HG03064 (cell line): ENCODE measurements around the gene GAST.
"Not testable (repeated sequence)": the region's sequence is repeated elsewhere in the genome, so short reads cannot be mapped to it uniquely, and the experiment has no call there.

Experiments
- ATAC-seq: cut with Tn5 transposase; IDR thresholded peaks from one replicate; pipeline ENCODE4 v1.9.1; 2021; ENCODE audit warnings: low read depth; ENCODE audit not compliant: unreplicated experiment

Gene GAST

GRCh38 chr17:41682631-41683030 is 29.5 kb upstream of the GAST start:
- no peak for ATAC-seq

GRCh38 chr17:41683441-41684007 is 28.6 kb upstream of the GAST start:
- ATAC-seq: no peak

GRCh38 chr17:41684035-41684434 is 28.1 kb upstream of the GAST start:
- no peak for ATAC-seq

- ATAC-seq: not testable (repeated sequence)
These were observed 26.4 kb upstream of the GAST start for GRCh38 chr17:41685753-41686152.

DNA sequence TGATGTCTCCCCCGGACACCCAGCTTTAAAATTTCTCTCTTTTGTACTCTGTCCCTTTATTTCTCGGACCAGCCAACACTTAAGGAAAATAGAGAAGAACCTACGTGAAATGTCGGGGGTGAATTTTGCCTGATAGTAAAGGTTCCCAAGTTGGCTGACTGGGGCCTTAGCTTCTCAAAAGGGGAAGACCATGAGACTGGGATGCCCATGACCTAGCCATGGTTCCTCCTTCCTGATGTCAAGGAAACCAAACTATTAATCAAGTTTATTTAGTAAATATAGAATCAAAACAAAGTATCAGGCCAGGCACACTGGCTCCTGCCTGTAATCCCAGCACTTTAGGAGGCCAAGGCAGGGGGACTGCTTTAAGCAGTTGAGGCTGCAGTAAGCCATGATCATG is 25.9 kb upstream of the GAST start:
- no peak for ATAC-seq

DNA sequence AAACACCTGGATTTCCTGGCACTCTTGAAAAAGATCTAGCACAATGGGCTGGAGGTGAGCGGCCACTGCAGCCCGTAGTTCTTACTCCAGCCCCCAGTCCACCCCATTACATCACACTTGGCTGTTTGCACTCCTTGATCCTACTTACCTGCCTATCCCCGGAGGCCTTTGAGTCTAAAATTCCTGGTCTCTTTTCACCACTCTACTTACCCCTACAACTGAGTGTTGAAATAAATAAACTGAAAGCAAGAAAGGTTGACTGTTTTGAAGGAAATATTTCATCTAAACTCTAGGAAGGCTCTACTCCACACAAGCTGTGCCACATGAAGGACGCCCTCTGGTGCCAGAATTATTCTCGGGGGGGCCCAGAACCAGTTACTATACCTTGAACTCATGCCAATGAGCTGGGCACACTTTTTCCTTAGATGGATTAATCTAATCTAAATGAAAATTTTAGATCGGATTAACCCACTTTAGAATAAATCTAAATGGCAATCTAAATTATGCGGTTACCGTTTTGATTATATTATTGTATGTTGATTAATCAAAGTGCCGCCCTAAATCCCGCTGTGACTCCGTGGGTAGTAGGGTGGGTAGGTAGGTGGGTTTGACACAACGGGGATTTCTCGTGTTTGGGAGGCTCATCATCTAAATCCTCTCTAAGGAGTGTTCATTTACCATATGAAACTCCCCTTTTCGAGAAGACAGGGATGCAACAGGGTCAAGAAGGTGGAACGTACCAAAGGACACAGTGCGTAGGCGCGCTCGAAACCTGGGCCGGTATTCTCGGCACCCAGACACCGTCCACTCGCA is 24.1 kb upstream of the GAST start:
- ATAC-seq: peak; percentile 7

- ATAC-seq: peak; percentile 67
These were observed 23.3 kb upstream of the GAST start, which contains the start of gene EIF1 for GRCh38 chr17:41688641-41689496. EIF1 (plus strand) TSS chr17:41688885; CDS start chr17:41689039, 154 bp downstream.

DNA sequence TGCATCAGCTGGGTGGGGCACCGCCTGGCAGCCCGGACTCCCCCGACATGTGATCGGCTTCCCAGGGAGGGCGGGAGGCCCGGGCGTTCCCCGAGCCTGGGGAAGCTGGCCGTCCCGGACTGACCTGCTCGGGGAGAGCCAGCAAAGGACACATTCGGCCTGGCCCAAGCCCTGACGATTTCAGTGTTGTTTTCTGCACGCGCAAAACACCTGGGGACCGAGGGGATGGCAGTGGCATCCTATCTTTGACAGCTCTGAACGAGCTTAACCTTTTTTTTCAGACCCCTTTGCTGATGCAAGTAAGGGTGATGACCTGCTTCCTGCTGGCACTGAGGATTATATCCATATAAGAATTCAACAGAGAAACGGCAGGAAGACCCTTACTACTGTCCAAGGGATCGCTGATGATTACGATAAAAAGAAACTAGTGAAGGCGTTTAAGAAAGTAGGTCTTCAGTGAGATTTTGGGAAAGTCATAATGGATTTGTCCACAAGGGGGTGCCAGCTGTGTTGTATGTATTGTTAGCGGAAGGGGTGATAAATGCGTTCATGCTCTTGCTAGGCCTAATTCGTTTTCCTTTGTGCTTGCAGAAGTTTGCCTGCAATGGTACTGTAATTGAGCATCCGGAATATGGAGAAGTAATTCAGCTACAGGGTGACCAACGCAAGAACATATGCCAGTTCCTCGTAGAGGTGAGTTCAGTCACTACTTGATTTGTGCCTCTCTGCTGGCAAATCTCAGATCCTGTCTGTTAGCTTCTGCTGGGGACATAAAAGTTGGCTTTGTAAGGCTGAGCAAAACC is 22.4 kb upstream of the GAST start:
- no peak for ATAC-seq

- ATAC-seq: no peak
These were observed 21.6 kb upstream of the GAST start for GRCh38 chr17:41690497-41690896.

GRCh38 chr17:41691031-41691777 is 20.9 kb upstream of the GAST start:
- no peak for ATAC-seq

GRCh38 chr17:41692722-41693521 is 19.2 kb upstream of the GAST start:
- ATAC-seq: no peak

- ATAC-seq: no peak
These were observed 16.9 kb upstream of the GAST start for GRCh38 chr17:41695134-41695661.

- ATAC-seq: no peak
These were observed 16.0 kb upstream of the GAST start for GRCh38 chr17:41695954-41696757.

DNA sequence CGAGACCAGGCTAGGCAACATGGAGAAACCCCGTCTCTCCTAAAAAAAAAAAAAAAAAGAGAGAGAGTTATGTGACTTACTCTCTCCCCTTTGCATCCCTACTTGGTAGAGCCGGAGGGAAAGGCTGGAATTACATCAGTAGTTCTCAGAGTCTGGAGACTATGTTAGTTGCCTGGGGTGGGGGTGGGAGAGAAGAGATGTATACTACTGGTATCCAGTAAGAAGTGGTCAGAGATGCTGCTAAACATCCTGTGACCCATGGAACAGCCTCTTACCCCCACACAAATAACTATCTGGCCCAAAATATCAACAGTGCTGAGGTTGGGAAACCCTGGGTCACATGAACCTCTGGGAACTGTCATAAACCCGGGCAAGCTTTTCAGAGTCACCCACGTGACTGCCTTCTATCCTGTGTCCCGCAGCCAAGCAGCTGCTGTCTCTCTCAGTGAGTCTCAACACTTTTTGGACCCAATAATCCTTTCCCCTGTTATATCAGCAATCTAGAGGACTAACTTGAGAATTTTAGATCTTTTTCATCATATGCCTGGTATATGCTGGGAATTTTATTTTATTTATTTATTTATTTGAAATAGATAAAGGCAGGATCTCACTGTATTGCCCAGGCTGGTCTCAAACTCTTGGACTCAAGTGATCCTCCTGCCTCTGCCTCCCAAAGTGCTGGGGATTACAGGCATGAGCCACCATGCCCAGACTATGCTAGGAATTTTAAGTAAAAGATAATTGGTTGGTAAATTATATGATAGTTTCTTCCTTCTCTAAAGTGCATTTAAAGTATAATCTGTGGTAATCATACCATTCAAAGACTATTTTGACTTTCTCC is 14.8 kb upstream of the GAST start:
- ATAC-seq: no peak

GRCh38 chr17:41700843-41701242 is 11.3 kb upstream of the GAST start:
- ATAC-seq: not testable (repeated sequence)

GRCh38 chr17:41702712-41703111 is 9.4 kb upstream of the GAST start:
- ATAC-seq: no peak
